Right ventricle myocardium inferior (tissue), 1 donor: Measurements from ENCODE around the gene ECPAS. TPM values are rescaled to one million over a fixed set of nuclear protein-coding genes. Genes with fewer than 3 reads are reported as not detected.
"Not testable (repeated sequence)": the region's sequence is repeated elsewhere in the genome, so short reads cannot be mapped to it uniquely, and the experiment has no call there.

ENCODE experiments used
- ATAC-seq: fragments of 200-7000 bp; cut with Tn5 transposase; one replicate; pipeline ENCODE4 v1.9.1; 2020; ENCODE audit warnings: mild to moderate bottlenecking, moderate library complexity
- DNase-seq: peaks from one replicate; pipeline ENCODE4 v3.0.0; 2021; ENCODE audit errors: missing footprints
- intact Hi-C: fragments of 100-400 bp; cut with DNase I; formaldehyde crosslinking; loops from one replicate; pipeline ENCODE4 v1.11.0; 2022
- total RNA-seq: library from RNA; stranded (reverse); fragmentation: NEBNext Ultra II Directional; extraction: Animal tissue kit (Norgen Biotek cat#: 25700); gene quantifications from one replicate; pipeline ENCODE4 v1.2.1, GENCODE V29; 2021
- donor health status: DM: no; HTN: yes; CAD: no; lungs with severe emphysema.

The ECPAS gene
- total RNA-seq, 1 donor from 2014 or later: 108 TPM

- no peak for DNase-seq
- intact Hi-C loops: no loop called here
- no peak for ATAC-seq
These were observed 109.1 kb downstream of the ECPAS start for GRCh38 chr9:111375062-111375461.

GRCh38 chr9:111372297-111372696 lies 111.9 kb downstream of the ECPAS start:
- no peak for DNase-seq
- intact Hi-C loops: no loop called here
- no peak for ATAC-seq

GRCh38 chr9:111366978-111367377 lies 117.2 kb downstream of the ECPAS start:
- intact Hi-C loops: no loop called here
- no peak for ATAC-seq

DNA sequence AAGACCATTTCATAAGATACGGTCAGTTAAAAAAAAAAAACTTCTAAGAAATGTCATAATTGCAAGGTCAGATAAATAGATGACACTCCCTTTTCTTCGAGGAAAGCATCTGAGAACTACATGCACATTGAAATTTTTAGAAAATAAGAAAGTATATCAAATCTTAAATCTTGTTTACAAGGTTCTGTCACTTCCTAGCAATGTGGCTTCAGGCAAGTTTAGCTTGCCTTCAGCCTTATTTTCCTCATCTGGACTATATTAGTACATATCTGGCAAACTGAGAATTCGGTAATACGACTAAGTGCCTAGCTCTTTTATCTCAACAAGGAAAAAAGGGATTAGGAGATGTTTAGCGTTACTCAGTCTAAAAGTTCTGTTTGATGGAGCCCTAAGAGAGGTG lies 121.7 kb downstream of the ECPAS start:
- ATAC-seq (no peak), DNase-seq (no peak)
- intact Hi-C loops: loop anchor here (5.0 kb wide), 1 partner anchor 60 kb away; no protein-coding TSS in a partner anchor

More at GRCh38 chr9:111366978-111367377, 117.2 kb downstream of the ECPAS start:
- DNase-seq: no peak

DNA sequence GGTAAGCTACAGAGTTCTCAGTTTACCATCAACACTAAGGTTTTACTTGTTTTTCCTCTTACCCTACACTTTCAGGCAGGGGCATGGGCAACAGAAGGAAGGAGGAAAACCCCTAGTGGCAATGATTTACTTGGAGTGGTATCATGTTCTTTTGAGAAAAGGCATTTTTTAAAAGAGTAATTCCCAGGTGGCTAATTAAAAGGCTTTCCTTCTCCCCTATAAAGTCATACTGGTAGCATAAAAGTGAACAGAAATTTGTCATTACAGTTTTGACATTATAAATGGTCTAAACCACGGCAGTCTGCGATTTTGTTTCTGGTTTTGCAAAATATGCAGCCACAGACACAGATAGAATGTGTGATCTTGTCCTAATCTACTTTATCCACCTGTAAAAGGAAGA lies 123.3 kb downstream of the ECPAS start:
- intact Hi-C loops: loop anchor here (5.0 kb wide), 1 partner anchor 61 kb away; no protein-coding TSS in a partner anchor
- no peak for ATAC-seq

DNA sequence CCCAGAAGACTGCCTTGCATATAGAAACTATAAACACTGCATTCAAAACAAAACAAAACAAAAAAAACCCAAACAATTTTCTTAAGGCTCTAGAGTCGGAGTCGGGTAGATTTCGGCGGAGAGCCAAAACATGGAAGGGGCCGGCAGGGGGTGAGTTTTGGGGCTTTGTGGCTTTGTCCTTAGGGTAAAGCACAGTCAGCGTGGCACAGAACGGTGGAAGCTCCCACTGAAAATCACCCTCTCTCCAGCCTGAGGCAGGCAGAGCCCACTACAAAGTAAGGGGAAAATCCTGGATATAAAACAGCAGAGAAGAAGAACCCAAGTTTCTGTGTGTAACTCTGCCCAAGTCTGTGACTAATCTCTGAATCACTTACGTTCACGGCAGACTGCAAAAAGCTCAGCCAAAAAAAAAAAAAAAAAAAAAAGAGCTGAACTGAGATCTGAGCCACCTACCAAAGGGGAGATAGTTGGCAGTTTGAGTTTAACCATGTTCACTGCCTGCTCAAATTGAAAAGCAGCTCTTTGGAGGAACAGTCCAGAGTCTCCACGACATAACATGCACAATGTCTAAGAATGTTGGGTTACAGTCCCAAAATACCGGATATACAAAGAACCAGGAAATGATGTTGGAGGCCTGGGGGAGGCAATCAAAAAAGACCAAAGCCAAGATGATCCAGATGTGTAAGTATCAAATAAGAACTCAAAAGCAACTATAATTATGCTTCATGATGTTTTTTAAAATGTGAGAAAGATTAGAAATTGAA lies 127.5 kb downstream of the ECPAS start:
- intact Hi-C loops: no loop called here
- DNase-seq: no peak
- ATAC-seq: peak; percentile 48

More for the DNA sequence above, 123.3 kb downstream of the ECPAS start:
- no peak for DNase-seq

GRCh38 chr9:111352545-111352944 lies 131.6 kb downstream of the ECPAS start:
- ATAC-seq: no peak
- intact Hi-C loops: no loop called here

GRCh38 chr9:111350556-111350955 lies 133.6 kb downstream of the ECPAS start:
- ATAC-seq (no peak), DNase-seq (no peak)
- intact Hi-C loops: no loop called here

More at GRCh38 chr9:111352545-111352944, 131.6 kb downstream of the ECPAS start:
- no peak for DNase-seq

GRCh38 chr9:111349766-111350165 lies 134.4 kb downstream of the ECPAS start:
- DNase-seq (no peak), ATAC-seq (no peak)
- intact Hi-C loops: no loop called here

GRCh38 chr9:111348821-111349271 lies 135.3 kb downstream of the ECPAS start:
- intact Hi-C loops: no loop called here
- DNase-seq (no peak), ATAC-seq (no peak)

DNA sequence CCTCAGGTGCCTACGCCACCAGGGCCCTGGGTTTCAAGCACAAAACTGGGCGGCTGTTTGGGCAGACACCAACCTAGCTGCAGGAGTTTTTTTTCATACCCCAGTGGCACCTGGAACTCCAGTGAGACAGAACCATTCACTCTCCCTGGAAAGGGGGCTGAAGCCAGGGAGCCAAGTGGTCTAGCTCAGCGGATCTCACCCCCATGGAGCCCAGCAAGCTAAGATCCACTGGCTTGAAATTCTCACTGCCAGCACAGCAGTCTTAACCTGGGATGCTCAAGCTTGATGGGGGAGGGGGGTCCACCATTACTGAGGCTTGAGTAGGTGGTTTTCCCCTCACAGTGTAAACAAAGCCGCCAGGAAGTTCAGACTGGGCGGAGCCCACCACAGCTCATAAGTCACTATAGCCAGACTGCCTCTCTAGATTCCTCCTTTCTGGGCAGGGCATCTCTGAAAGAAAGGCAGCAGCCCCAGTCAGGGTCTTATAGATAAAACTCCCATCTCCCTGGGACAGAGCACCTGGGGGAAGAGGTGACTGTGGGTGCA lies 149.8 kb downstream of the ECPAS start:
- ATAC-seq, DNase-seq, intact Hi-C loops: not testable (repeated sequence)

DNA sequence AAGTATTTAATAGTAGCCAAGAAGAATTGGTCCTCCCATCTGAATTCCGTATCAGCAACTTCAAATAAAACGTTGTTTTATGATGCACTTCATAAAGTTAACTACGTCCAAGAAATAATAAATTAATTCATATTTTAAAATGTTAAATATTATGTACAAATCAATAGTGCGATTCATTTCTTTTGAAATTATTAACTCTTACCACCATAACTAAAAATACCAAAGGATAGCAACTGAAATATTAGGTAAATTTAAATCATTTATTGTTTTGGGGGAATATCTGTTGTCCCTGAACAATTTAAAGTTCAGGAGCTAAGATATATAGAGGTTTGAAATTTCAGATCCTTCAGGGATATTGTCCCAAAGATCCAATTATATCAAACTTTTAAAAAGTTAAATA lies 154.1 kb downstream of the ECPAS start, which contains the start of gene OR2K2:
OR2K2 (minus strand) TSS at position 101 of the 400 bp plus-strand sequence. CDS start 1,791 bp downstream, outside the sequence.
- DNase-seq (no peak), ATAC-seq (no peak)
- intact Hi-C loops: no loop called here

DNA sequence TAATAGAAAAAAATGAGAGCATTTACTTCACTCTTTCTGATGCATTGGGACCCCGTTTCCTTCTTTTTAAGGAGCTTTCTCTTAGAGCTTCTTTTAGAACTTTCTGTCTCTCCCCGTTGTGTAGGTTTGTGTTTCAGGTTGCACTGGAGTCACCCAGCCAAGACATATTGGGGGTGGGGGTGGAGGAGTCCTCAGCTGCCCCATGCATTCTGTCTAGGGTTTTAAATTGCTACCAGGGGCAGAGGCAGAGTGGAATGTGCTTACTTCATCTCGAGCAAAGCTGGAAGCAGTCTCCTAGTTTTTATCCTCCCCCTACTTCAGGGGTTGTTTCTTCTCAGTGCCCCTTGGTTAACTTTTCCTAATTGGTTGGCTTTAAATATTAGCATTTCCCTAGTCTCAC lies 163.6 kb downstream of the ECPAS start:
- no peak for ATAC-seq
- no peak for DNase-seq
- intact Hi-C loops: no loop called here

DNA sequence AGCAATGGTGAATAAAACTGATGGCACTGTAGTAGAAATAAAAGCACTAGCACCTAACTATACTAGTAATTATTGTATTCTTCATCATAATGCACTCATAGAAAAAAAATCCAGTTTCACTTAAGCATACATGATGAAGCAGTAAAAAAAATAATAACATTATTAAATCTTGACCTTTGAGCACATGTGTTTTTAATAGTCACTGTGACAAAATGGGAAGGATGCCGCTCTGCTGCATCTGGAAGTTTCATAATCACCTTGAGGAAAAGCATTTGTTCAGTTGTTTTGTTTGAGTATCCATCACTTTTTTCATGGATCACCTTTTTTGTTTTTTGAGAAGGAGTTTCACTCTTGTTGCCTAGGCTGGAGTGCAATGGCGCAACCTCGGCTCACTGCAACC lies 167.4 kb downstream of the ECPAS start:
- intact Hi-C loops: no loop called here
- no peak for DNase-seq
- no peak for ATAC-seq

Other genes with a start within 250 kb of the ECPAS start
- gene OR2K2, start 154.2 kb downstream of the ECPAS start, total RNA-seq: not detected
- 4.2 TPM for gene ZNF483, start 40.8 kb upstream of the ECPAS start, total RNA-seq
- 44.9 TPM for gene PTGR1, start 115.3 kb upstream of the ECPAS start, total RNA-seq
- gene DNAJC25, start 147.0 kb upstream of the ECPAS start, total RNA-seq: 5.4 TPM
- 28.8 TPM for gene GNG10, start 177.2 kb upstream of the ECPAS start, total RNA-seq